ENCODE measurements around the gene C2orf92.
A peak's percentile ranks its signal among the peaks of the same experiment; 100 is the strongest.

C2orf92 gene

DNA sequence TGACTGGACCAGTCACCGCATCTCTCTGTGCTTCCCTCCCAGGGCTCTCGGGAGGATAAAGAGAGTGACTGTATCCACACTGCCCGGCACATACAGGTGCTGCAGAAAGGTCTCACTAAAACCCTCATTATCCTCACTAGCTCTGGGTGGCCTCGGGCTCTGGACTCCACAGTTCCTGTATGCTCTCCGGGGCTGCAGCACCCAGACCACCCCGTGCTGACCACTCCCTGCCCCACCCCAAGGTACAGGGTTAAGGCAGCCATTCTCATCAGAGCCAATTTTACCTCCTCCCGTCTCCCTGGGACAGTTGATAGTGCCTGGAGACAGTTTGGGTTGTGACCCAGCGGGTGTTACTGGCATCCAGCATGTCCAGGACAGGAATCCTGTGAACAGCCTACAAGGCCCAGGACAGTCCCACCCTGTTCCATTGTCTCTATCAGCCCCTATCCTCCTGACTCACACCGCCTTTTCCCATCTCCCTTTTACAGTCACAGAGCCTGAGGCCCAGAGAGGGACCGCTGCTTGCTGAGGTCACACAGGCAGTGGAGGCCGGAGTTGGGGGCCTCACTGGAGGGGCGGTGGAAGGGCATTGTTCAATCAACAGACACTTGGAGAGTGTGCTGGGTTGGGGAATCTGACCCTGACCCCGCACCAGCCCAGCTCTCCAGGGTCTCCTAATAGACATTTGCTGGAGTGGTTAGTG, 45.6 kb downstream of the C2orf92 start:
- no peak for DNase-seq

DNA sequence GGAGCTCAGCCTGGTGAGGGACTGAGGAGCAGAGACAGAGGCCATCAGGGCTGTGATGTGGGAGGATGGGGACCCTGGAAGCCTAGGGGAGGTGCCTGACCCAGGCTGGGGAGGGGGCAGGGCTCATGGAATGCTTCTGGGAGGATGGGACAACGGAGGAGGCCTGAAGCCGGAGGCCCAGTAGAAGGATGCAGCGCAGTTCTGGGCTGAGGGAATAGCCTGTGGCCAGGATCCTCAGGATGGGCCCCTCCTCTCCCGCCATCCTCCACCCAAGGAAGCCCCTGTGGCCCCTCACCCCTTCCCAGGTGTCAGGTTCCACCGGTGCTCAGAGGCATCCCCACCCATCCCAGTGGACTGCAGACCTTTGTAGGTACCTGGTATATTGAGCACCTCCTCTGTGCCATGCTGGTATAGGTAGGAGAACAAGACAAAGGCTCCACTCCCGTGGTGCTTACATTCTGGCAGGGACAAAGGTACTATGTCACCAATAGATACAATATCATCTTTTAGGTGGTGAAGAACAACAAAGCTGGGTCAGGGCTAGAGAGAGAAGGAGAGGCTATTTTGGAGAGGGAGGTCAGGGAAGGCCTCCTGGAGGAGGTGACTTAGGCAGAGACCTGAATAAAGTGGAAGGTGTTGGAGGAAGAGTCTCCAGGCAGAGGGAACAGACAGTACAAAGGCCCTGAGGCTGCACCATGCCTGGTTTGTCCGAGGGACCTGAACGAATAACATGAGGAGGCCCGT, 46.6 kb downstream of the C2orf92 start:
- DNase-seq: no peak

DNA sequence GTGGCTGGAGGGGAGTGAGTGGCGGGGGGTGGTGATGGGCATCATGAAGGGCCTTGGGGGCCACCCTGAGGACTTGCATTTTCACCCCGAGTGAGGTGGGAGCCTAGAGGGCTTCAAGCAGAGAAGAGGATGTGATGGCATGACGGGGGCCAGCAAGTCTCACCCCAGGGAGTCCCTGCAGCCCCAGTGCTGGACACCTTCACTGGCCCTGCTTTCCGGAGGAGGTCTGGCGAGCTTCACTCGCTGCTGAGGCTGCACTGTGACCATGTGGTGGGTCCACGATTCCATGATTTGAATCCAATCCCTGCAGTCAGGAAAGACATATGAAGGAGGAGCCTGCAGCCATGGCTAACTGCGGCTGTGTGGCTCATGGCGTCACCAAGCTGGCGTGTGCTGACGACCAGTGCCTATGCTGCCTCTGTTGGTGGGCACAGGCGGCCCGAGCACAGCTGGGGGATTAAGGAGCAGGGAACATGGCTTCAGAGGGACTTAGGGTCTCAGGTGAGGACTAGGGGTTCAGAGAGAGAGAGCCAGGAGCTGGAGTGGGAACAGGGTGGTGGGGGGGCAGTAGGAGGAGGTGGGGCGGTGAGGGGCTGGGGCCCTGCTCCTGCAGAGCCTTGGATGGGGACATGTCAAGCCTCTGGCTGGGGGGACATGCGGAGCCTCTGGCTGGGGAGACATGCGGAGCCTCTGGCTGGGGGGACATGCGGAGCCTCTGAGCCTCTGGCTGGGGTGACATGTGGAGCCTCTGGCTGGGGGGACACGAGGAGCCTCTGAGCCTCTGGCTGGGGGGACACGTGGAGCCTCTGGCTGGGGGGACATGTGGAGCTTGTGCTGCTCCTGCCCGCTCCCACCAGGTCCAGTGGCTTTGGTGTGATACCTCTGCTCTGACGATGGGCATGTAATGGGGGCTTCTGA, 47.4 kb downstream of the C2orf92 start:
- DNase-seq: no peak

DNA sequence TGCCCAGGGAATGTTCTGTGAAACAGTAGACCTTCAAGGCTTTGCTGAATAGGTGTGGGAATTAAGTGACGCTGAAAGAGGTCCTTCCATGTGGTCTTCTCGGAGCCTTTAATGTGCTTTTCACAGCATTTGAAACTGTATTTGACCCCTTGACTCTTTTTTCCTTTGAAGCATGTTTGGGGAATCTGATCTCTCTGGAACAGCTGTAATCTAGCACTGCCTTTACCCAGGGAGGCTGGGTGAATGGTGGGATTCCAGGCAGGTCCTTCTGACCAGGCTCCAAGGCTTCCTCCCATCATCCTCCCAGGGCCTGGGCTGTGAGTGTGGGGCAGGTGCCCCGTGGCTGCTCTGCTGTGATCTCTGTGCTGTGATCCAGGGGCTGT, 48.1 kb downstream of the C2orf92 start:
- no peak for DNase-seq

DNA sequence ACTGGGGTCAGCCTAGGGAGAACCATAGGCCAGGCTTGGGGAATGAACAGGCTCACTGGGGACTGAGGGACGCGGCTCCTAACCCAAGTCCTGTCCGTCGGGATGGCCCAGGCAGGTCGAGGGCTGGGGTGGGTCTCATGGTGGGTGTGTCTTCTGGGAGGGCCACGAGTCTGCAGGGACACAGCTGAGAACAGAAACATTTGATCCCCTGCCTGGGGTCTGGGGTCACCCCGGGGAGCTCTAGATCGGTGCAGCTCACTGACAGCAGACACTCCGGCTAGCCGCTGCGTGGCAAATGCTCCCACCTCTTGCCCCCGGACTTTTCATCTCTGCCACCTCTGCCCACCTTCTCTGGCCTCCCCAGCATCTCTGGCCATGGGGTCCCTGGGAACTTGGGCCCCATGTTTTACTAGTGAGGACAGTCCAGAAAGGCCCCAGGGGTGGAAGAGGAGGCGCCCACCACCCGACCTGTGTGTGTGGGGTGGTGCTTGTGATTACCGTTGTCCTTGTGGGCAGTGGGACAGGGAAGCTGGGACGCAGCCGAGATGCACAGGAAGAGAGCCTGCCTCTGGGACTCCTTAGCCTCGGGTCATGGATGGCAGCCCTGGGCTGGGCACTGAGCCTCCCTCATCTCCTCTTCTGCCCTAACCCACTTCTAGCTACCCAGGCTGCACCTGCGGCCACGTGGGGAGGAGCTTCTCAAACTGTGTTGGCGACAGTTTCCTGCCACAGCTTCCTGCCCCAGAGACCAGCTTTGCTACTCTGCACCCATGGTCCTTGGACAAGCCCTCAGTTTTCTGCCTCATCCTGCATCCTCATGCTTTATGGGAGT, 48.8 kb downstream of the C2orf92 start:
- peak; percentile 78 for DNase-seq

DNA sequence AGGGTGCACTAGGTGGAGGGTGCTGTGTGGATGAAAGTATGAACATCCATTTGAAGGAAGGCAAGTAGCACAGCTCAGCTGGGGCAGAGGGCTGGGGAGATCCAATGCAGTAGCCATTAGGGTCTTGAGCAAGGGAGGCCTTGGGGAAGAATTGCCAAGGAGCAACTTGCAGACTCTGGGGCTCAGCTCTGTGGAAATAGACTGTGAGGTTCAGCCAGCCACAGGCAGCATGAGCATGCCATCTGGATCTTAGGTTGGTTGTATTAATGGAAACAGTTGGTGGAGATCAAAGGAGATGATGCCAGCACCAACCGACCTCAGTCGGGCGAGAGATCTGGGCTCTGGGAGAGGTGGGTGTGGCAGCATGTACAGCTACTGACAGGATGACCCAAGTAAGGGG, 49.4 kb downstream of the C2orf92 start:
- no peak for DNase-seq

DNA sequence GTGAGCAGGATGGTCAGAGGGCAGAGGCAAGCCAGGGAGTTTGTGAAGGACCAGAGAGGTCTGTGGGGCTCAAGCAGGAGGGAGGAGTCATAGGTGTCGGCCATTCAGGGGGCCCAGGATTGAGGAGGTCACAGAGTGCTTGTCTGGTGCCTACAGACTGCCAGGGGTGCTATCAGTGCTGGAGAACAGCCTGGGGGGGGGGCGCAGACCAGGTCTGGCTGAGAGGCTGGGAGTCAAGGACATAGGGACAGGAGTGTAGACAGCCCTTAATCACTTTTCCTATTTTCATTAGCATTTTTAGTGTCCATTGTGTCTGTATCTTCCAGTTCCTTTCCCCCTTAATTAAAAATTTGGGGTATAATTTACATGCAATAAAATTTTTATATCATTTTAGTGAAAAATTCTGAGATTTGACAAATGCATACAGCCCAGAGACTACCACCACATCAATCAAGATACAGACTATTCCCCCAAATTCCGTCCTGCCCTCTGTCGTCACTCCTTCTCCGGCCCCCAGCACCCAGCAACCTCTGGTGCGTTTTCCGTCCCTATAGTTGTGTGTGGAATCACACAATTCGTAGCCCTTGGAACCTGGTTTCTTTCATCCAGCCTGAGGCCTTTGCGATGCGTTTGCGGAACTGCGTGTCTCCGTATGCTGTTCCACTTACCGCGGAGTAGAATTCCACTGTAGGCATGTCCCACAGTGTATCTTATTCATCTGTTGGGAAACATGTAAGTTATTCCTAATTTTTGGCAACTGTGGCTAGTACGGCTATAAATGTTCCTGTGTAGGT, 50.0 kb downstream of the C2orf92 start:
- DNase-seq: no peak

DNA sequence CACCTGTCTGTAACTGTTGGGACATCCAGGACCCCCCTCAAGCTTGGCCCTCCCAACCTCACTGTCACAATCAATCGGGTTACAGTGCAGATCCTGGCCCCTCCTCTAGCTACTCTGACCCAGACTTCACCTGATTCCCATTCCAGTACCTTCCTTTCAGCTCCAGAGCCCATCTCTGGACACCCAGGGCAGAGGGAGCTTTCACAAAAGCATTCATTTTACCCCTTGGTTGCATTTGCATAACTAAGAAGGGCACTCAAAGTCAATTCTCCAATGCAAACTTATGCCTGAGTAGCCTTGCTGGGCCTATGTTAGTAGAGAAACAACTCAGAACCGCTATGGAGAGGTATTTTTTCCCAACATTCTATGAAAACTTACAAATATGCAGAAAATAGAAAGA, 51.2 kb downstream of the C2orf92 start:
- no peak for DNase-seq

DNA sequence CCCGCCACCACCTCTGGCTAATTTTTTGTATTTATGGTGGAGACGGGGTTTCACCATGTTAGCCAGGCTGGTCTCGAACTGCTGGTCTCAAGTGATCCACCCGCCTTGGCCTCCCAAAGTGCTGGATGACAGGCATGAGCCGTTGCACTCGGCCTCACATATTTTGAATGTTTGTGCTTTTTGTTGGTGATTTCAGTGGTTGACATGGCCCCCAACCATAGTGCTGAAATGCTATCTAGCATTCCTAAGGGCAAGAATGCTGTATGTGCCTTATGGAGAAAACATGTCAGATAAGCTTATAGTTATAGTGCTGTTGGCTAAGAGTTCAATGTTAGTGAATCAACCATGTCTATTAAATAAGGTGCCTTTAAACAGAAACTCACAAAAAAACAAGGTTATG, 52.7 kb downstream of the C2orf92 start:
- no peak for DNase-seq

DNA sequence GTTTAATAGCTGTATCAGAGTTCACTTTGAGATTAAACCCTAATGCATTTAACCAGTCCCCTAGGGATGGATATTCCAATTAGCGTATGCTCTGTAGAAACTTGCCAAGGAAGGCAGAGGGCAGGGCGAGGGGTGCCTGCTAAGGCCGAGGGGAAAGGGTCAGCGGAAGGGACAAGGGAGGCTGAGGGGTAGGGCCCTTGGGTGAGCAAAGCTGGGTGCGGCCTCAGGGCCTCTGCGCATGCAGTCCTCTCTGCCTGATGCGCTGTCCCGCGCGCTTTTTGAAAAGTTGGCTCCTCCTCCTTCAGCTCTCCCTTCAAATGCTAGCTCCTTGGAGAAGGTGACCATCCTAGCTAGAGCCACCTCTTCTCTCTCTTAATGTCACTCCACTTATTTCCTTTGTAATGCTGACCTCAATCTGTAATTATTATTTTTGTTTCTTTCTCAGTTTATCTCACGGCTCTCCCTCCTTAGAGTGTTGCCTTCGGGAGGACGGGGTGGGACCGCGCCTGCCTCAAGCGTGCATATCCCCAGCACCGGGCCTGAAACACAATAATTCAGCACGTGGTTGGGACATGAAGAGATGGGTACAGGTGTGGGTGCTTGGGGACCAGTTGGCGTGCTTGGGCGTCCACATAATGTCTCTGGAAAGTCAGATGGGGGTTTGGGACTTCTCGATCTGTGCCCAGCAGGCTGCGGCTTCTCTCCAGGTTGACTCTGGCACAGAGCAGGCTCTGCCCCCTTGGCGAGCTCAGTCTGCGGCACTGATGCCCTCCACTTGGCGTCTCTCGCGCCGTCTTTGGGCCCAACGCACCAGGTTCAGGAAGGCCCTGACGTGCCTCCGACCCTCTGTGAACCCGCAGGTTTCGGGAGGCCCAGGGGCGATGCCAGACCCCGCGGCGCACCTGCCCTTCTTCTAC, 53.9 kb downstream of the C2orf92 start:
- no peak for DNase-seq

DNA sequence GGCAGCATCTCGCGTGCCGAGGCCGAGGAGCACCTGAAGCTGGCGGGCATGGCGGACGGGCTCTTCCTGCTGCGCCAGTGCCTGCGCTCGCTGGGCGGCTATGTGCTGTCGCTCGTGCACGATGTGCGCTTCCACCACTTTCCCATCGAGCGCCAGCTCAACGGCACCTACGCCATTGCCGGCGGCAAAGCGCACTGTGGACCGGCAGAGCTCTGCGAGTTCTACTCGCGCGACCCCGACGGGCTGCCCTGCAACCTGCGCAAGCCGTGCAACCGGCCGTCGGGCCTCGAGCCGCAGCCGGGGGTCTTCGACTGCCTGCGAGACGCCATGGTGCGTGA, 54.5 kb downstream of the C2orf92 start:
- DNase-seq: no peak

DNA sequence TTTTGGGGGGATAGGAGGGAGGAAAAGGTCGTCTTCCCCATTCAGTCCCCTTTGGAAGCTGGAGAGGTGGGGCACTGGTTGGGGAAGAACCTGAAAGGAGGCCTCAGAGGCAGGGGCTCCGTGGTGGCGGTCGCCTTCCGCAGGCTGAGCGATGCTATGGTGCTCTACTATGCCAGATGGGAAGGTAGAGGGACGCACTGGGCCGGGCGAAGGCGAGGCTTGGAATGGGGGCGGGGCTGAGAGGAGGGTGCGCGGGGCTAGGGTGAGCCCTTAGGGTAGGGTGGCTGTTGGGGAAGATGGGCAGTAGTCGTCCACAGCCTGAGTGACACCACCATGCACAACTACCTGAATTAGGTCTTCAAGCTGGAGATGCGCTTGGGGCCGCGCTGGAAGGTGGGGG, 55.0 kb downstream of the C2orf92 start:
- no peak for DNase-seq

DNA sequence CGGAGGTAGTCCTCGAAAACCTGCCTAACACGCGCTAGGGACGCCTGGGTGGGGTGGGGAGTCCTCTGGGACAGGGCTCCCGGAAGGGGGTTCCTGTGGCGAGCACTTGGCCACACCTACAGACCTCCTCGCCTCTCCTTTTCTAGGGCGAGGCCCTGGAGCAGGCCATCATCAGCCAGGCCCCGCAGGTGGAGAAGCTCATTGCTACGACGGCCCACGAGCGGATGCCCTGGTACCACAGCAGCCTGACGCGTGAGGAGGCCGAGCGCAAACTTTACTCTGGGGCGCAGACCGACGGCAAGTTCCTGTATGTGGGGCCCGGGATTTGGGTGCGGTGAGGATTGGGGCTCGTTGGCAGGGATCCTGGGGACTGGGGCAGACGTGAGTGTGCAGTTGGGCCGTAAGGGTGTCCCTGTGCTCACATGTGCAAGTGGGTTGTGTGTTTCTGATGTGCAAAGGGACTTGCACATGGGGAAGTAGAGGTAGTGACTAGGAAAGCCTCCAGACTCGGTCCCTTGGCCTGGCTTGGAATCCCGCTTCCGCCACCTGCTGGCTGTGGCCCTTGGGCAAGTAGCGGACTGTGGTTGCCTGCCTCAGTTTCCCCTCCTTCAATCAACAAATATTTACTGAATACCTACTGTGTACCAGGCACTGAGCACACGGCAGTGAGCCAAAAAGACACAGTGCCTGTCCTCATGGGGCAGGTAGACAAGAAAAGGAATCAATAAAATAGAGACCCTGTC, 55.6 kb downstream of the C2orf92 start:
- no peak for DNase-seq

DNA sequence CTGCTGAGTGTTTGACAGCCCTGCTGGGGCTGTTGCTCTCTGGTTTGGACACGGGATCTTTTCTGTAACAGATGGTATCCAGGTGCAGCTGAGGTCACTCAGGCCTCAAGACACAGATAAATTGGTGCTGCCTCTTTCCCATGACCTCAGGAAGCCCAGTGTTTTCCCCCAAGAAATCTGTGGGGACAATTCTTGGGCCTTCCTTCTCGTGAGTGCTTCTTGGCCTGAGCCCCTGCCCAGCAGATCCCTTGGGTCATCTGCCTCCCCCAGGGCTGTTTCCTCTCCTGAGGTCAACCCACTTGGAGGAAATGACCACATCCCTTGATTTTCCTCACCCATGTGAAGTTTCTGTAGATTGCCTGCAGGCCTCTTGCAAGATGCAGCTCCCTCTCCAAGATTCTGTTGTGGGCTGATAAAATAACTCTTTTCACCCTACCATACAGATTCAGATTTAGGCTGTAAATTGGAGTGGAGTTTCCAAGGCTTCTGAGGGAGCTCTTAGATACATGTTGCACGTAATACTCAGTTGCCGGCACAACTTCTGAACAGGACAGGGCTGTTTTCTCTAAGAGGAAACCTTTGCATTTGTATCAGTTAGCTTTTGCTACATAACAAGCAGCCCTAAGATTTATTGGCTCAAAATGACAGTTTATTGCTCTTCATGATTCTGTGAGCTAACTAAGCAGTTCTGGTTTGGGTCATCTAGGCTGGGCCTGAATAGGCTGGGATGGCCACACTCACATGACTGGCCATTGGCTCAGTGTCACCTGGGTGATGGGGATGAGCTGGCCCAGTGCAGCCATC, 57.0 kb downstream of the C2orf92 start:
- DNase-seq: no peak

DNA sequence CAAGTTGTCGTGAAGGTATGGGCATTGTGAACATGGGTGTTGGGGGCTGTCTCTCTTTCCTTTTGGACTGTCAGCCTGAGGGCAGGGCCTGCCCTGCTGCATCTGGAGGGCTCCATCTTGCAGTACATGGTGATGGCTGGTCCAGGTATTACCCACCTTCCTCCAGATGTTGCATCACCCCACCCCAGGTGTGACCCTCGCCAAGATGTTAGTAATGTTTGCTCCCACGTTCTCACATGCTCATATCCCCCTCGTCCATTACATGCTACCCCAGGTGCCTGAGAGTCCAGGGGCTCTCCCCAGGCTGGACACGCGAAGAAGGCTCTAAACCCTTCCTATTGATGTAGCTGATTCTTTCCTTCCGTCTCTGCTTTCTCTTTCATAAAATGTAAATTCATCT, 57.8 kb downstream of the C2orf92 start:
- DNase-seq: no peak

DNA sequence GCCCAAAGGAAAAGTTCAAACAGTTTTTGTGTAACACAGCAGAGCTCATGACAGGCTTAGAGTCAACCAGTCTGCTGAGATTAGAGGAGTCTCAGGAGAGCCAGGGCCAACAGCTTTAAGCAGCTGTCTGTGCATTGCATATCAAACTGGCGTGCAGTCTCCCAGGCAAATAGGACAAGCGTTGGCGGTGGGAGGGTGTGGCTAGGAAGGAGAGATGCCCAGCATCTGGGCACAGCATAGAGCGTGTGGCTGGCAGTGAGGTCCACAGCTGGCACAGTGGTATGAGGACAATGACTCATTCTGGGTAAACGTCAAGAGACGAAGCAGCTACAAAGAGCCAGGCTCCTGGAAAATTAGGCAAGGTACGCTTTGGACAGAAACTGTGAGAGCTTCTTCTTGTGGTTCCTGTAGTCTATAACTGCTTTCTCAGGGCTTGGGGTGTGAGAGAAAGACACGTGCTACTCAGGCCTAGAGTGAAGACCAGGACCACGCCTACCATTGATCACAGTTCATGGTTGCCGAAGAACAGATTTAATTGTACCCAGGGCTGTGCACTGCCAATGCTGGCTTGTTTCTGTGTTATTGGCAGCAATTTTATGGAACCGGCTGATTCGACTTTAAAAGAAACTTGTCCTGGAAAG, 58.7 kb downstream of the C2orf92 start:
- no peak for DNase-seq

DNA sequence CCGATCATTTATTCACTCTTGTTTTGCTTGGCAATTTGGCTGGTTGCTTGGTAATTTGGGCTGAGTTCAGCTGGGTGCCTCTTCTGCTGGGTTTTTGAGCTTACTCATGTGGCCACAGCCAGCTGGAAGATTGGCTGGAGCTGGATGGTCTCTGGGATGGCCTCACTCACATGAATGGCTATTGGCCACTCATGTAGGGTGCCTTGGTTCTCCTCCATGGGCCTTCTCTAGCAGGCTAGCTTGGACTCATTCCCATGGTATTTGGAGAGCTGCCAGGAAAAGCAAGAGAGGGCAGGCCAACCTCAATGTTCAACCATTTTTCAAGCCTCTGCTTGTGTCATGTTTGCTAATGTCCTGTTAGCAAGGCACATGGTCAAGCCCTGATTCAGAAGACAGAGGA, 60.7 kb downstream of the C2orf92 start:
- no peak for DNase-seq

DNA sequence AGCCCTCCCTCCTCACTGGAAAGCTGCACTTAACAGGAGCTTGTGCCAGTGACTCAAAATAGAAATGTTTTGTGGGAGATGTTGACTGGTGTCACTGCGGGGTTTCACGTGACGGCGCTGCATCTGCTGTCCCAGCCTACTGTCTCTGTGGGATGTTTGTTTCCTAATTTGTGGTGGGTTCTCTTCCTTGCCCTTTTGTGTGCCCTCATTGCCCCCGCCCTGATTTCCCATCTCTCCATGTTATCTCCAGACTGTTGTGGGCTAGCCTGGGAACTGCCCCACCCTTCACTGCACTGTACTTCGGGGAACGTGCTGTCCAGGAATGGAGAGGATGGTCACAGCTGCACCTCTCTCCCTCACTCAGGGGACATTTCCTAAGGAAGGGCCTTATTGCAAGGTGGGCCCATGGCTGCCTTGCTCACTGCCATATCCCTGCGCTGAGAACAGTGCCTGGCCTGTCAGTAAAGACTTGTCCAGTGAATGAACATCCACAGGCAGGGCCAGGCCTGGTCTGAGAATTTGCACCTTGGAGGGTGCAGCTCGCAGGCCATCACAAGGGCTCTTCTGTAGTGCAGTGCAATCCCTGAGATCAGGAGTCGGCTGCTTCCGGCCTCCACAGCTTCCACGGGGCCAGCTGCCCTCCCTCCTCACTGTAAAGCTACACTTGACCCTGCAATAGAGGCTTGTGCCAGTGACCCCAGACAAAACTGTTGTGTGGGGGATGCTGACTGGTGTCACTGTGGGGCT, 61.9 kb downstream of the C2orf92 start:
- DNase-seq: no peak

Data from CD4-positive, alpha-beta T cell treated with Interleukin-12 subunit alpha and Interleukin-12 subunit beta, for 1 hour (primary cell).